GM18520 (cell line): ENCODE measurements around the gene TRPM2.
"Not testable (repeated sequence)": the region's sequence is repeated elsewhere in the genome, so short reads cannot be mapped to it uniquely, and the experiment has no call there.

Source experiments
- ATAC-seq: cut with Tn5 transposase; IDR thresholded peaks from one replicate; pipeline ENCODE4 v1.9.1; 2021; ENCODE audit not compliant: unreplicated experiment

TRPM2 gene

GRCh38 chr21:44333509-44334328, 19.7 kb upstream of the TRPM2 start:
- no peak for ATAC-seq

GRCh38 chr21:44334329-44335030, 18.9 kb upstream of the TRPM2 start:
- no peak for ATAC-seq

- no peak for ATAC-seq
These were observed 18.0 kb upstream of the TRPM2 start for GRCh38 chr21:44335266-44336059.

- ATAC-seq = no peak
These were observed 16.0 kb upstream of the TRPM2 start for GRCh38 chr21:44337449-44337848.

GRCh38 chr21:44337941-44338895, 15.2 kb upstream of the TRPM2 start:
- no peak for ATAC-seq

- ATAC-seq = peak; percentile 91
These were observed 14.2 kb upstream of the TRPM2 start, which contains the start of gene CFAP410 for GRCh38 chr21:44338971-44339910. TSS of gene CFAP410 (minus strand) at chr21:44339390. CDS start at chr21:44339194, 196 bp downstream.

- ATAC-seq = not testable (repeated sequence)
These were observed 11.5 kb upstream of the TRPM2 start for GRCh38 chr21:44341726-44342458.

GRCh38 chr21:44342981-44343380, 10.4 kb upstream of the TRPM2 start:
- ATAC-seq = not testable (repeated sequence)

GRCh38 chr21:44344541-44345183, 8.8 kb upstream of the TRPM2 start:
- ATAC-seq = no peak

GRCh38 chr21:44345495-44345894, 7.9 kb upstream of the TRPM2 start:
- no peak for ATAC-seq

GRCh38 chr21:44347911-44348451, 5.4 kb upstream of the TRPM2 start:
- ATAC-seq = no peak

- no peak for ATAC-seq
These were observed 4.6 kb upstream of the TRPM2 start for GRCh38 chr21:44348861-44349260.

- ATAC-seq = no peak
These were observed 4.0 kb upstream of the TRPM2 start for GRCh38 chr21:44349416-44349846.

GRCh38 chr21:44349847-44350772, 3.3 kb upstream of the TRPM2 start:
- no peak for ATAC-seq

GRCh38 chr21:44350773-44351481, 2.5 kb upstream of the TRPM2 start:
- ATAC-seq = no peak
